ENCODE results near the gene RAP1GDS1. TPM values are rescaled to one million over a fixed set of nuclear protein-coding genes. Genes with fewer than 3 reads are reported as not detected.
A peak's percentile ranks its signal among the peaks of the same experiment; 100 is the strongest.

Gene RAP1GDS1
- total and polyA plus RNA-seq, 8 donors: 30.7 to 49.1 (median 35.3) TPM

- Histone ChIP-seq H3K27ac (no peak overlapping the region), H3K36me3 (peaks cover 0 to 16% of the 10 kb centered on the region in 2 donors), H3K27me3 (no peaks in the 10 kb centered on the region), H3K9me3 (no peaks in the 10 kb centered on the region), H3K4me1 (peaks cover 0 to 5% of the 10 kb centered on the region in 2 donors), H3K4me3 (no peak overlapping the region)
- TF ChIP-seq, protein P1, sequence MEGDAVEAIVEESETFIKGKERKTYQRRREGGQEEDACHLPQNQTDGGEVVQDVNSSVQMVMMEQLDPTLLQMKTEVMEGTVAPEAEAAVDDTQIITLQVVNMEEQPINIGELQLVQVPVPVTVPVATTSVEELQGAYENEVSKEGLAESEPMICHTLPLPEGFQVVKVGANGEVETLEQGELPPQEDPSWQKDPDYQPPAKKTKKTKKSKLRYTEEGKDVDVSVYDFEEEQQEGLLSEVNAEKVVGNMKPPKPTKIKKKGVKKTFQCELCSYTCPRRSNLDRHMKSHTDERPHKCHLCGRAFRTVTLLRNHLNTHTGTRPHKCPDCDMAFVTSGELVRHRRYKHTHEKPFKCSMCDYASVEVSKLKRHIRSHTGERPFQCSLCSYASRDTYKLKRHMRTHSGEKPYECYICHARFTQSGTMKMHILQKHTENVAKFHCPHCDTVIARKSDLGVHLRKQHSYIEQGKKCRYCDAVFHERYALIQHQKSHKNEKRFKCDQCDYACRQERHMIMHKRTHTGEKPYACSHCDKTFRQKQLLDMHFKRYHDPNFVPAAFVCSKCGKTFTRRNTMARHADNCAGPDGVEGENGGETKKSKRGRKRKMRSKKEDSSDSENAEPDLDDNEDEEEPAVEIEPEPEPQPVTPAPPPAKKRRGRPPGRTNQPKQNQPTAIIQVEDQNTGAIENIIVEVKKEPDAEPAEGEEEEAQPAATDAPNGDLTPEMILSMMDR (IDR thresholded peaks at IDR 0.05): no peak
- no peak for DNase-seq
- ATAC-seq: no peak
- intact Hi-C loops (cut with DNase I): no loop called here
Observed at GRCh38 chr4:98341309-98341708, 80.1 kb downstream of the RAP1GDS1 start.

DNA sequence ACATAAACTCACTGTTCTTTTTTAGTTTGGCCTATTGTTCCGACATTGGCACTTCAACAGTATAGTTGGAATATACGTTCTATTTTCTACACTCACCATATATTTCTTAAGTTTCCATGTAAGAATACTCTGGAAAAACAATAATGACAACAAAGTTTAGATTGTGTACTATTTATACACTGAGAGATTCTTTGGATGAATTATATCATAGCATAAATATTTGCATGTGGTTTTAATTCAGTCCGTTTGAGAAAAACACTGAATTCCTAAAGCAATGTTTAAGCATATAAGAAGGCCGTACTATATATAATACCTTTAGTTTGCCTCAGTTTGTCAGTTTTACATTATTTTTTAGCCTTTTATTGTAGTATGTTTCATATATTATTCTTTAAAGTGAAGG lies 82.4 kb downstream of the RAP1GDS1 start:
- Histone ChIP-seq H3K36me3 (peaks cover 0 to 16% of the 10 kb centered on the region in 2 donors), H3K9me3 (no peaks in the 10 kb centered on the region), H3K27me3 (no peaks in the 10 kb centered on the region), H3K27ac (no peak overlapping the region), H3K4me1 (peaks cover 0 to 5% of the 10 kb centered on the region in 2 donors), H3K4me3 (no peak overlapping the region)
- DNase-seq (no peak), ATAC-seq (no peak)
- TF ChIP-seq, protein P1 (IDR thresholded peaks at IDR 0.05): no peak
- intact Hi-C loops (cut with DNase I): no loop called here

- DNase-seq (no peak), ATAC-seq (peak; percentile 69)
- H3K27me3 ChIP-seq: no peaks in the 10 kb centered on the region
- H3K36me3 ChIP-seq: peaks cover 0 to 16% of the 10 kb centered on the region in 2 donors
- TF ChIP-seq, protein P1 (IDR thresholded peaks at IDR 0.05): no peak
- no peak overlapping the region for H3K4me3 ChIP-seq
- intact Hi-C loops (cut with DNase I): no loop called here
- no peaks in the 10 kb centered on the region for H3K9me3 ChIP-seq
- peaks cover 0 to 5% of the 10 kb centered on the region in 2 donors for H3K4me1 ChIP-seq
- no peak overlapping the region for H3K27ac ChIP-seq
Observed at GRCh38 chr4:98345838-98346237, 84.7 kb downstream of the RAP1GDS1 start.

DNA sequence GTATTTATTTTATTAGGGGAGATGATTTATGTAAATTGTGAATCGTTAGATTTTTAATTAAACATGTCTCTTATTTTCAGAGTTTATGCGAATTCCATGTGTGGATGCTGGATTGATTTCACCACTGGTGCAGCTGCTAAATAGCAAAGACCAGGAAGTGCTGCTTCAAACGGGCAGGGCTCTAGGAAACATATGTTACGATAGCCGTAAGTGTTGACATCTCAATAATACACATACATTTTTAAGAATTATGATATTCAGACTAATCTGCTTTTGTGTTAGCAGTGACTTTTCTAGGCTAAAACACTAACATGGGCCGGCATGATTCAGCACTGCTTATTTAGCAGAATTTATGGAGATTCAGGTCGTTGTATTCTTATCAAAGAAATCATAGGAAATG lies 91.2 kb downstream of the RAP1GDS1 start:
- TF ChIP-seq, protein P1 (IDR thresholded peaks at IDR 0.05): no peak
- DNase-seq (no peak), ATAC-seq (no peak)
- no peaks in the 10 kb centered on the region for H3K9me3 ChIP-seq
- peaks cover 0 to 2% of the 10 kb centered on the region in 2 donors for H3K36me3 ChIP-seq
- intact Hi-C loops (cut with DNase I): no loop called here
- no peaks in the 10 kb centered on the region for H3K4me1 ChIP-seq
- H3K27me3 ChIP-seq: no peaks in the 10 kb centered on the region
- H3K27ac ChIP-seq: no peak overlapping the region
- no peak overlapping the region for H3K4me3 ChIP-seq

- Histone ChIP-seq H3K36me3 (peaks cover 0 to 2% of the 10 kb centered on the region in 2 donors), H3K4me3 (no peak overlapping the region), H3K27me3 (no peaks in the 10 kb centered on the region), H3K4me1 (no peaks in the 10 kb centered on the region), H3K9me3 (no peaks in the 10 kb centered on the region), H3K27ac (no peak overlapping the region)
- no peak for ATAC-seq
- intact Hi-C loops (cut with DNase I): no loop called here
- TF ChIP-seq, protein P1 (IDR thresholded peaks at IDR 0.05): no peak
- no peak for DNase-seq
Observed at GRCh38 chr4:98352940-98353339, 91.8 kb downstream of the RAP1GDS1 start.
